Glomerular visceral epithelial cell (primary cell): Measurements from ENCODE around the gene GLI3.

Experiments used
- DNase-seq: peaks from one replicate; pipeline ENCODE4 v3.0.0-alpha.2; 2016; ENCODE audit errors: extremely low spot score

The GLI3 gene

GRCh38 chr7:41998041-41998440, 239.0 kb downstream of the GLI3 start:
- DNase-seq: no peak

GRCh38 chr7:41997151-41997550, 239.9 kb downstream of the GLI3 start:
- DNase-seq: no peak

GRCh38 chr7:41996381-41997035, 240.5 kb downstream of the GLI3 start:
- DNase-seq: peak; percentile 55

GRCh38 chr7:41995632-41996271, 241.3 kb downstream of the GLI3 start:
- no peak for DNase-seq

- no peak for DNase-seq
Measured at GRCh38 chr7:41994746-41995110, 242.3 kb downstream of the GLI3 start.

GRCh38 chr7:41994036-41994745, 242.8 kb downstream of the GLI3 start:
- no peak for DNase-seq

GRCh38 chr7:41992881-41993867, 243.8 kb downstream of the GLI3 start:
- no peak for DNase-seq

- peak; percentile 23 for DNase-seq
Measured at GRCh38 chr7:41984888-41985287, 252.1 kb downstream of the GLI3 start.

- DNase-seq: no peak
Measured at GRCh38 chr7:41981046-41982040, 255.7 kb downstream of the GLI3 start.

- peak; percentile 43 for DNase-seq
Measured at GRCh38 chr7:41979834-41980307, 257.1 kb downstream of the GLI3 start.

- DNase-seq: no peak
Measured at GRCh38 chr7:41978858-41979257, 258.2 kb downstream of the GLI3 start.

- DNase-seq: no peak
Measured at GRCh38 chr7:41977661-41978060, 259.3 kb downstream of the GLI3 start.

GRCh38 chr7:41977151-41977651, 259.8 kb downstream of the GLI3 start:
- DNase-seq: peak; percentile 47

- no peak for DNase-seq
Measured at GRCh38 chr7:41976411-41976810, 260.6 kb downstream of the GLI3 start.

- no peak for DNase-seq
Measured at GRCh38 chr7:41975849-41976248, 261.2 kb downstream of the GLI3 start.

- DNase-seq: no peak
Measured at GRCh38 chr7:41974870-41975557, 262.0 kb downstream of the GLI3 start.

- DNase-seq: no peak
Measured at GRCh38 chr7:41973202-41973730, 263.7 kb downstream of the GLI3 start.

- no peak for DNase-seq
Measured at GRCh38 chr7:41972776-41973175, 264.2 kb downstream of the GLI3 start.

- no peak for DNase-seq
Measured at GRCh38 chr7:41972270-41972669, 264.7 kb downstream of the GLI3 start.
